GM23248 (cell line): ENCODE data around the gene ARHGDIG. TPM values are rescaled to one million over a fixed set of nuclear protein-coding genes. Genes with fewer than 3 reads are reported as not detected.

Source experiments
- DNase-seq: peaks from one replicate; pipeline ENCODE4 v3.0.0-alpha.2; 2015
- H2AFZ ChIP-seq: fragments of 200-600 bp; sonication (generic); 2 replicates; pipeline ENCODE4 v1.6.1; 2016; ENCODE audit warnings: antibody characterized with exemption
- H3F3A ChIP-seq: fragments of 200-600 bp; sonication (generic); 2 replicates; pipeline ENCODE4 v1.6.1; 2016; ENCODE audit warnings: mild to moderate bottlenecking, antibody characterized with exemption, mixed run types; ENCODE audit not compliant: insufficient read depth
- H3K27ac ChIP-seq: fragments of 200-600 bp; sonication (generic); 2 replicates; pipeline ENCODE4 v1.5.1; 2016; ENCODE audit warnings: mild to moderate bottlenecking
- H3K27me3 ChIP-seq: fragments of 200-600 bp; sonication (generic); replicated peaks from 2 replicates; pipeline ENCODE4 v1.6.1; 2016; ENCODE audit warnings: mild to moderate bottlenecking; ENCODE audit not compliant: insufficient read depth
- H3K36me3 ChIP-seq: fragments of 200-600 bp; sonication (generic); 2 replicates; pipeline ENCODE4 v1.6.1; 2016; ENCODE audit warnings: low read depth, mild to moderate bottlenecking
- H3K4me1 ChIP-seq: fragments of 200-600 bp; sonication (generic); 2 replicates; pipeline ENCODE4 v1.6.1; 2016; ENCODE audit warnings: mild to moderate bottlenecking; ENCODE audit not compliant: insufficient read depth
- H3K4me2 ChIP-seq: fragments of 200-600 bp; sonication (generic); one replicate; pipeline ENCODE4 v1.6.1; 2016; ENCODE audit warnings: mild to moderate bottlenecking; ENCODE audit not compliant: unreplicated experiment
- H3K4me3 ChIP-seq: fragments of 200-600 bp; sonication (generic); 2 replicates; pipeline ENCODE4 v1.5.1; 2016; ENCODE audit warnings: mild to moderate bottlenecking
- H3K79me2 ChIP-seq: fragments of 200-600 bp; sonication (generic); 2 replicates; pipeline ENCODE4 v1.6.1; 2016; ENCODE audit warnings: mild to moderate bottlenecking; ENCODE audit not compliant: insufficient read depth
- H3K9ac ChIP-seq: fragments of 200-600 bp; sonication (generic); 2 replicates; pipeline ENCODE4 v1.6.1; 2016; ENCODE audit warnings: mild to moderate bottlenecking
- H3K9me2 ChIP-seq: fragments of 200-600 bp; sonication (generic); 2 replicates; pipeline ENCODE4 v1.6.1; 2016; ENCODE audit warnings: mixed run types, mild to moderate bottlenecking, moderate library complexity; ENCODE audit not compliant: insufficient read depth
- H3K9me3 ChIP-seq: fragments of 200-600 bp; sonication (generic); one replicate; pipeline ENCODE4 v1.6.1; 2017; ENCODE audit warnings: low read depth
- H4K20me1 ChIP-seq: fragments of 200-600 bp; sonication (generic); 2 replicates; pipeline ENCODE4 v1.6.0; 2016; ENCODE audit not compliant: insufficient read depth
- EZH2 ChIP-seq: fragments of 200-600 bp; sonication (generic); IDR thresholded peaks from 2 replicates; pipeline ENCODE4 v1.6.1; 2018; ENCODE audit warnings: antibody characterized with exemption, mild to moderate bottlenecking; ENCODE audit not compliant: insufficient read depth, poor library complexity, severe bottlenecking
- EZH2phosphoT487 ChIP-seq: fragments of 200-600 bp; sonication (generic); IDR thresholded peaks from 2 replicates; pipeline ENCODE4 v1.6.1; 2018; ENCODE audit warnings: antibody characterized with exemption, moderate library complexity, mild to moderate bottlenecking, low read depth; ENCODE audit not compliant: insufficient read depth
- WGBS, 2 experiments: methylation state at CpG; one replicate each; pipeline ENCODE4 v1.1.6; 2015 to 2017; ENCODE audit warnings: low lambda C conversion rate in 2 of 2, low coverage in 1 of 2; ENCODE audit errors: missing lambda C conversion rate in 2 of 2; 5-methylcytosine and 5-hydroxymethylcytosine counted together
- in situ Hi-C: fragments of 300-500 bp; cut with MboI; formaldehyde crosslinking; loops from 2 replicates; pipeline ENCODE4 v1.15.0; 2020
- polyA plus RNA-seq: library from polyadenylated mRNA; unstranded; fragments of >200 nt; fragmentation: Nextera tagmentation; extraction: Ambion mirVana; gene quantifications from 2 replicates; pipeline ENCODE4 v1.2.1, GENCODE V29; 2016
- total RNA-seq: library from RNA; depleted of rRNA; stranded (reverse); fragments of >200 nt; shearing (Covaris generic); gene quantifications from 2 replicates; pipeline ENCODE4 v1.2.3, GENCODE V29; 2014

The ARHGDIG gene
- total and polyA plus RNA-seq, 2 experiments from 2014 or later: 0.40 to 0.65 TPM

DNA sequence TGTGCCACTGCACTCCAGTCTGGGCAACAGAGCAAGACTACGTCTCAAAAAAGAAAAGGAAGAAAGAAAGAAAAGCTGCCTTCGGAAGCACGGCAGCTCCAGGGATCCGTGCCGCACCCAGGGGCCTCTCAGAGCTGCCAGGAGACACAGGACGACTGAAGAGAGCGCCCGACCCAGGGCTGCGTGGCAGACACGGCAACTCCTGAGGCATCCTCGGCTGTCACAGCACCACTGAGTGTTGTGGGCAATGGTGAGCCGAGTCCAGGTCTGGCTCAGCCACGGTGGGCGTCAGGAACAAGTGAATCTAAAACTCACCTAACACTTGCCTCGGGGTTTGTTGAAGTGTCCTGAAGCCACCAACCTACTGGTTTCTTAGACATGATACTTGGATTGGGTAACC is 31.3 kb downstream of the ARHGDIG start:
- 96 to 98% methylated on average over 15 of the region's 15 CpGs for WGBS, 2 experiments

DNA sequence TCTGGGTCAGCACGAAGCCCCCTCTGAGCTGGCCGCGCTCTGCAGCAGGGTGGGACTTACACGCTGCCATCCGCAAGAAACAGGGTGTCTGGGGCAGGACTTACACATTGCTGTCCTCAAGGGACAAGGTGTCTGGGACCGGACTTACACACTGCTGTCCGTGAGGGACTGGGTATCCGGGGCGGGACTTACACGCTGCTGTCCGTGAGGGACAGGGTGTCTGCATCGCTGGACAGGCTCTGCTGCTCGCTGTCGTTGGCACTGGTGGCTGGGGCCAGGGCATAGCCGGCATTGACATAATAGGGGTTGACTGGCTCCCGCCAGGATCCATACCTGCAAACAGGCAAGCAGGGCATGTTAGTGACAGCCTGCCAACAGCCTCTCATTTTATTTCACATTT is 34.0 kb downstream of the ARHGDIG start:
- Histone ChIP-seq H3K9me2 (no peaks in the 10 kb centered on the region), H3K36me3 (0 out of 2 replicates have a peak, but pooled peaks cover 6% of the 10 kb centered on the region), H3K9me3 (no peaks in the 10 kb centered on the region), H3K4me2 (no peak overlapping the region), H3K27me3 (no peaks in the 10 kb centered on the region), H3F3A (no peaks in the 10 kb centered on the region), H3K9ac (no peak overlapping the region), H3K4me3 (no peak overlapping the region), H3K79me2 (peaks cover 52% of the 10 kb centered on the region), H4K20me1 (no peaks in the 10 kb centered on the region), H3K4me1 (no peaks in the 10 kb centered on the region), H2AFZ (no peak overlapping the region), H3K27ac (no peak overlapping the region)
- no peak for DNase-seq
- in situ Hi-C loops: no loop called here
- no peak for TF ChIP-seq EZH2phosphoT487
- TF ChIP-seq EZH2: no peak
- 92 to 94% methylated on average over 16 of the region's 16 CpGs for WGBS, 2 experiments

More for the DNA sequence above, 31.3 kb downstream of the ARHGDIG start:
- Histone ChIP-seq H3K9me3 (no peaks in the 10 kb centered on the region), H3F3A (no peaks in the 10 kb centered on the region), H3K36me3 (0 out of 2 replicates have a peak, but pooled peaks cover 6% of the 10 kb centered on the region), H3K9ac (no peak overlapping the region), H4K20me1 (no peaks in the 10 kb centered on the region), H2AFZ (no peak overlapping the region), H3K4me1 (no peaks in the 10 kb centered on the region), H3K4me2 (no peak overlapping the region), H3K27me3 (no peaks in the 10 kb centered on the region), H3K4me3 (no peak overlapping the region), H3K27ac (no peak overlapping the region), H3K79me2 (peaks cover 28% of the 10 kb centered on the region), H3K9me2 (no peaks in the 10 kb centered on the region)
- in situ Hi-C loops: no loop called here
- no peak for DNase-seq
- no peak for TF ChIP-seq EZH2phosphoT487
- TF ChIP-seq EZH2: no peak

DNA sequence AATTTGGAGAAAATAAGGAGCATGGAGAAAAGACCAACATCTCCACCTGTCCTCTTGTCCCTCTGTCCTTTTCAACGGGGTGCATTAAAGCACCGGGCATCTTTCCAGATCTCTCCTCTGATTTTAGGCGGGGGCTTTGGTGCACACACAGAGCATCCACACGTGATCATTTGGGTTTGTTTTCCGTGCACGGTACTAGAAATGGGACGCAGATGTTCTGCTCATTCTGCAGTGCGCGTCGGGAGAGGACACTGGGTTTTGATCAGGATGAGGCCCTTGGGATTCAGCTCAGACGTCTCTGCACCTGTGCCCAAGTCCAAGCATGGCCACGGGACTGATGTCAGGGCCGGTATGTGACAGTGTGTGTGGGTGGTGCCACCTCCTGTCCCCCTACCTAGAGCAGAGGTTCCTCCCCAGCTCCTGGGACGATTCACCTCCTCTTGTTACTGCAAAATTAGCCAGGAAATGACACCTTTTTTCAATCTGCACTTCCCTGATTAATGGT is 34.5 kb downstream of the ARHGDIG start:
- WGBS, 2 experiments: 31 to 33% methylated on average over 14 of the region's 14 CpGs
- no peaks in the 10 kb centered on the region for H3K9me2 ChIP-seq
- TF ChIP-seq EZH2 (no peak), EZH2phosphoT487 (no peak)
- no peak overlapping the region for H2AFZ ChIP-seq
- in situ Hi-C loops: no loop called here
- no peak for DNase-seq
- H3K4me1 ChIP-seq: no peaks in the 10 kb centered on the region
- H3K9me3 ChIP-seq: no peaks in the 10 kb centered on the region
- H3K79me2 ChIP-seq: peaks cover 57% of the 10 kb centered on the region
- no peak overlapping the region for H3K9ac ChIP-seq
- no peaks in the 10 kb centered on the region for H4K20me1 ChIP-seq
- H3K4me2 ChIP-seq: no peak overlapping the region
- H3K4me3 ChIP-seq: no peak overlapping the region
- H3F3A ChIP-seq: no peaks in the 10 kb centered on the region
- H3K27me3 ChIP-seq: no peaks in the 10 kb centered on the region
- no peak overlapping the region for H3K27ac ChIP-seq
- H3K36me3 ChIP-seq: 0 out of 2 replicates have a peak, but pooled peaks cover 6% of the 10 kb centered on the region

DNA sequence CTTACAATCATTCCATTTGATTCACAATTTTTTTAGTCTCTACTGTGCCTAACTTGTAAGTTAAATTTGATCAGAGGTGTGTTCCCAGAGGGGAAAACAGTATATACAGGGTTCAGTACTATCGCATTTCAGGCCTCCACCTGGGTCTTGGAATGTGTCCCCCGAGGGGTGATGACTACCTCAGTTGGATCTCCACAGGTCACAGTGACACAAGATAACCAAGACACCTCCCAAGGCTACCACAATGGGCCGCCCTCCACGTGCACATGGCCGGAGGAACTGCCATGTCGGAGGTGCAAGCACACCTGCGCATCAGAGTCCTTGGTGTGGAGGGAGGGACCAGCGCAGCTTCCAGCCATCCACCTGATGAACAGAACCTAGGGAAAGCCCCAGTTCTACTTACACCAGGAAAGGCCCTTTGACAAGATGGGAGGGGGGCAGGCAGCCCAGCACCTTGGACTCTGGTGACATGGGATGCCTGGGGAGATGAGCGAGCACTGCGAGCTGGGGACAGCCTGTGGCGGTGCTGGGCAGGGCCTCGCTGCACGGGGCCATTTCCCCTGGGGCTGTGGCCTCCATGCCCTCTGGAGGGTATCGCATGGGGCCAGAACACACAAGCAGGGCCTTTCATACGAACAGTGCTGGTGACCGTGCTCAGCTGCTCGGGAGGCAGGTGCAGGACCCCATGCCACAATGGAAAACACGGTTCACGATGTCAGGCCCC is 36.5 kb downstream of the ARHGDIG start:
- 90% methylated on average over 19 of the region's 19 CpGs for WGBS, 2 experiments
- no peak overlapping the region for H3K9ac ChIP-seq
- H4K20me1 ChIP-seq: peaks cover 8% of the 10 kb centered on the region
- H3K79me2 ChIP-seq: peaks cover 78% of the 10 kb centered on the region
- no peaks in the 10 kb centered on the region for H3K9me3 ChIP-seq
- no peak overlapping the region for H3K27ac ChIP-seq
- no peaks in the 10 kb centered on the region for H3K9me2 ChIP-seq
- no peaks in the 10 kb centered on the region for H3K27me3 ChIP-seq
- H3K4me1 ChIP-seq: no peaks in the 10 kb centered on the region
- no peak overlapping the region for H3K4me2 ChIP-seq
- H3K36me3 ChIP-seq: 0 out of 2 replicates have a peak, but pooled peaks cover 4% of the 10 kb centered on the region
- H2AFZ ChIP-seq: no peak overlapping the region
- in situ Hi-C loops: no loop called here
- no peak for TF ChIP-seq EZH2
- DNase-seq: no peak
- H3F3A ChIP-seq: peaks cover 7% of the 10 kb centered on the region; the same call in 1 of the 2 replicates
- H3K4me3 ChIP-seq: no peak overlapping the region
